Endothelial cell of umbilical vein (primary cell): Measurements from ENCODE around the gene GRK6. TPM values are rescaled to one million over a fixed set of nuclear protein-coding genes. Genes with fewer than 3 reads are reported as not detected.
"Not testable (repeated sequence)": the region's sequence is repeated elsewhere in the genome, so short reads cannot be mapped to it uniquely, and the experiment has no call there.

Experiments
- BruUV-seq: library from RNA; stranded (reverse); fragments of 400-500 nt; replicated peaks from 2 replicates; lab custom pipeline; 2021; lab: Mats Ljungman, UMichigan
- CTCF ChIA-PET: fragments of 300-600, 350-600 bp; sonication (Branson Sonifier 250); formaldehyde crosslinking; loops from one replicate; lab custom pipeline; 2021; ENCODE audit warnings: antibody characterized with exemption, inconsistent platforms; lab: Charles Lee
- POLR2A ChIA-PET: fragments of 300-600, 350-600 bp; sonication (Branson Sonifier 250); formaldehyde crosslinking; loops from one replicate; lab custom pipeline; 2021; ENCODE audit warnings: antibody characterized with exemption, inconsistent platforms; lab: Charles Lee
- DNase-seq: peaks from one replicate; pipeline ENCODE4 v3.0.0-alpha.2; 2011; ENCODE audit warnings: low read depth, low spot score
- FAIRE-seq: peaks from 2 replicates; lab custom pipeline; 2011; peaks lifted over from hg19 to GRCh38; lab: Jason Lieb, UNC
- H2AFZ ChIP-seq: 2 replicates; pipeline ENCODE4 v1.6.0; 2012; ENCODE audit warnings: low read depth, low read length, control low read depth, inconsistent platforms
- H3K27ac ChIP-seq: 2 replicates; pipeline ENCODE4 v1.5.1; 2011; ENCODE audit warnings: low read depth, mild to moderate bottlenecking, control low read depth, low read length, moderate library complexity; ENCODE audit not compliant: insufficient read depth
- H3K27me3 ChIP-seq, 2 experiments: 2 replicates each; pipeline versions ENCODE4 v1.6.0 to v1.6.1; 2011; ENCODE audit warnings: low read length in 2 of 2, mixed read lengths in 1 of 2; ENCODE audit not compliant: control insufficient read depth in 2 of 2, insufficient read depth in 2 of 2
- H3K36me3 ChIP-seq, 2 experiments: 2 replicates in 1 of 2; 3 replicates in 1 of 2; pipeline ENCODE4 v1.5.1; 2011; ENCODE audit warnings: low read length in 2 of 2, mild to moderate bottlenecking in 1 of 2, moderate library complexity in 1 of 2; ENCODE audit not compliant: control insufficient read depth in 2 of 2, insufficient read depth in 2 of 2; ENCODE audit errors: extremely low read depth in 1 of 2
- H3K4me1 ChIP-seq: 3 replicates; pipeline ENCODE4 v1.5.1; 2011; ENCODE audit warnings: mild to moderate bottlenecking, low read length; ENCODE audit not compliant: control insufficient read depth, insufficient read depth; ENCODE audit errors: extremely low read depth
- H3K4me2 ChIP-seq: 2 replicates; pipeline ENCODE4 v1.6.1; 2011; ENCODE audit warnings: low read length, control low read depth, mixed read lengths; ENCODE audit not compliant: insufficient read depth
- H3K4me3 ChIP-seq, 3 experiments: fragments of 200-600 bp in 1 of 3; sonication (generic), shearing (Covaris generic) in 1 of 3; replicated peaks in 1 of 3; 2 replicates each; pipeline ENCODE4 v1.5.1; 2011 to 2016; ENCODE audit warnings: control low read depth in 3 of 3, low read length in 3 of 3, mild to moderate bottlenecking in 2 of 3, inconsistent platforms in 1 of 3, low read depth in 1 of 3, moderate library complexity in 1 of 3; ENCODE audit not compliant: insufficient read depth in 1 of 3
- H3K79me2 ChIP-seq: 2 replicates; pipeline ENCODE4 v1.6.0; 2012; ENCODE audit warnings: low read length, inconsistent platforms; ENCODE audit not compliant: control insufficient read depth, insufficient read depth
- H3K9ac ChIP-seq: replicated peaks from 2 replicates; pipeline ENCODE3; 2011; ENCODE audit warnings: low read length, control low read depth; ENCODE audit not compliant: insufficient read depth; ENCODE audit errors: extremely low read depth
- H3K9me1 ChIP-seq: replicated peaks from 3 replicates; pipeline ENCODE4 v1.6.0; 2011; ENCODE audit warnings: mild to moderate bottlenecking, low read length; ENCODE audit not compliant: control insufficient read depth, insufficient read depth; ENCODE audit errors: extremely low read depth
- H3K9me3 ChIP-seq: replicated peaks from 2 replicates; pipeline ENCODE4 v1.5.1; 2012; ENCODE audit warnings: low read length, inconsistent platforms; ENCODE audit not compliant: control insufficient read depth, insufficient read depth
- H4K20me1 ChIP-seq: replicated peaks from 2 replicates; pipeline ENCODE3; 2011; ENCODE audit warnings: mild to moderate bottlenecking, low read length; ENCODE audit not compliant: control insufficient read depth, insufficient read depth; ENCODE audit errors: extremely low read depth
- EZH2 ChIP-seq: IDR thresholded peaks from 2 replicates; pipeline ENCODE4 v1.6.1; 2012; ENCODE audit warnings: borderline replicate concordance, low read depth, mild to moderate bottlenecking, moderate library complexity, low read length, inconsistent platforms; ENCODE audit not compliant: severe bottlenecking
- GATA2 ChIP-seq: IDR thresholded peaks from 2 replicates; pipeline ENCODE4 v1.7.0; 2011; ENCODE audit warnings: low read depth, mild to moderate bottlenecking, moderate library complexity, mixed read lengths, low read length; ENCODE audit not compliant: insufficient read length, insufficient read depth
- JUN ChIP-seq: IDR thresholded peaks from 2 replicates; pipeline ENCODE4 v1.6.1; 2011; ENCODE audit warnings: borderline replicate concordance, low read depth; ENCODE audit not compliant: insufficient read length, insufficient read depth
- MYC ChIP-seq: IDR thresholded peaks from one replicate; pipeline ENCODE4 v1.6.1; 2011; ENCODE audit warnings: mild to moderate bottlenecking, low read depth, low read length
- POLR2A ChIP-seq: IDR thresholded peaks from 2 replicates; pipeline ENCODE4 v1.6.1; 2012; ENCODE audit warnings: low read depth, mild to moderate bottlenecking, control low read depth, low read length
- dilution Hi-C: fragments of 300-500 bp; cut with MboI; formaldehyde crosslinking; loops from one replicate; pipeline ENCODE4 v1.15.0; 2019; ENCODE audit warnings: low sequenced_read_pairs; ENCODE audit not compliant: extremely low pct_ligation_motif_present
- intact Hi-C: fragments of 100-400 bp; cut with micrococcal nuclease; formaldehyde crosslinking; loops from one replicate; pipeline ENCODE4 v1.10.0; 2022
- polyA plus RNA-seq, 4 experiments: library from polyadenylated mRNA; depleted of rRNA in 3 of 4; stranded (reverse) in 3 of 4; unstranded in 1 of 4; fragments of >200 nt; gene quantifications; 2 replicates each; pipeline versions ENCODE4 v1.2.1 to v1.2.3, GENCODE V29; 2011 to 2012; ENCODE audit warnings: missing spikeins in 1 of 4
- total RNA-seq: library from RNA; stranded (reverse); gene quantifications from 2 replicates; pipeline ENCODE4 v1.2.3, GENCODE V29; 2021
- TF ChIP-seq, protein P1 (sequence below): IDR thresholded peaks from 2 replicates; pipeline ENCODE4 v1.6.1; 2011; ENCODE audit not compliant: insufficient read depth, insufficient read length

The GRK6 gene
- total and polyA plus RNA-seq, 2 donors (not counting 3 experiments of a cell fraction or from before 2014, with no cell fraction given) = 28.9 to 36.4 TPM

DNA sequence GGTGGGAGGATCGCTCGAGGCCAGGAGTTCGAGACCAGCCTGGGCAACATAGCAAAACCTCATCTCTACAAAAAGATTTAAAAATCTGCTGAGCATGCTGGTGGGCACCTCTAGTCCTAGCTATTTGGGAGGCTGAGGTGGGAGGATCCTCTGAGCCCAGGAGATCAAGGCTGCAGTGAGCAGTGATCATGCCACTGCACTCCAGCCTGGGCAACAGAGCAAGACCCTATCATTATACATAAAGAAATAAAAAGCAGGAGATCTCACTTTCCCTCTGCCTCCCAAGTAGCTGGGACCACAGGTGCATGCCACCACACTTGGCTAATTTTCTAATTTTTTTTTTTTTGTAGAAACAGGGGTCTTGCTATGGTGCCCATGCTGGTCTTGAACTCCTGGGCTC, 59.3 kb downstream of the GRK6 start:
- DNase-seq, H3K9me3 ChIP-seq, H3K27ac ChIP-seq, BruUV-seq, H3K4me3 ChIP-seq, H4K20me1 ChIP-seq, H3K9me1 ChIP-seq, H3K4me1 ChIP-seq, H2AFZ ChIP-seq, H3K27me3 ChIP-seq, dilution Hi-C loops, intact Hi-C loops, H3K9ac ChIP-seq, H3K4me2 ChIP-seq, FAIRE-seq: not testable (repeated sequence)
- peaks cover 21 to 59% of the 10 kb centered on the region in 2 experiments for H3K36me3 ChIP-seq
- POLR2A ChIA-PET = interaction anchor here (0.6 to 1.7 kb wide), 3 partner anchors 10 to 60 kb away, joined by 4 read pairs; partner anchors contain the start of genes GRK6 and PDLIM7
- peaks cover 11% of the 10 kb centered on the region for H3K79me2 ChIP-seq
- CTCF ChIA-PET = interaction anchor here (0.8 to 1.2 kb wide), 3 partner anchors 8 to 95 kb away, joined by 3 to 4 read pairs (median 3); no protein-coding TSS in a partner anchor

DNA sequence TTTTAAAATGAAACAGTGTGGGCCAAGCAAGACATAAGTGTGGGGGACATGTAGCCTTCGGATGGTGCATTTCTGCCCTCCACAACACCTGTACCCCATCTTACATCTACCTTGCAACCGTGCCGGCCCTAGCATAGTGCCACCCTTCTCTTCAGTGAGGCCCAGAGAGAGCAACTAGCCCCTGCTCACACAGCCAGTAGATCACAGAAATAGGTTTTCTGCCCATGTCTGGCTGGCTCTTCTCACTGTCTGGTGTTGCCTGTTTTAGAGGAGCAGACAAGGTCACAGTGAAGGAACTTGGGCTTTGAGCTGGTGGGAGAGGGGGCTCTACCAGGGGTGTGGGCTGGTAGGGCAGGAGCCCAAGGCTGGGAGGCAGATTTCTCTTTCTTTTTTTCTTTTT, 59.8 kb downstream of the GRK6 start:
- ChIA-PET POLR2A (interaction anchor here (0.6 to 1.7 kb wide), 2 partner anchors 10 to 60 kb away, joined by 4 read pairs; partner anchors contain the start of gene GRK6), CTCF (interaction anchor here (0.9 to 1.2 kb wide), 2 partner anchors 9 to 96 kb away, joined by 3 read pairs; no protein-coding TSS in a partner anchor)
- FAIRE-seq (no peak), DNase-seq (no peak)
- intact Hi-C loops = no loop called here
- dilution Hi-C loops = no loop called here
- H3K27ac ChIP-seq = no peak overlapping the region
- H2AFZ ChIP-seq = no peak overlapping the region
- no peak overlapping the region for H3K4me3 ChIP-seq
- H3K79me2 ChIP-seq = peaks cover 16% of the 10 kb centered on the region
- H3K4me2 ChIP-seq = no peak overlapping the region
- no peaks in the 10 kb centered on the region for H3K27me3 ChIP-seq
- TF ChIP-seq POLR2A (no peak), EZH2 (no peak), JUN (no peak), GATA2 (no peak), MYC (no peak)
- TF ChIP-seq, protein P1, sequence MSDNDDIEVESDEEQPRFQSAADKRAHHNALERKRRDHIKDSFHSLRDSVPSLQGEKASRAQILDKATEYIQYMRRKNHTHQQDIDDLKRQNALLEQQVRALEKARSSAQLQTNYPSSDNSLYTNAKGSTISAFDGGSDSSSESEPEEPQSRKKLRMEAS = no peak
- no peaks in the 10 kb centered on the region for H3K9me1 ChIP-seq
- no peak overlapping the region for H3K9ac ChIP-seq
- H3K36me3 ChIP-seq = peaks cover 21 to 63% of the 10 kb centered on the region in 2 experiments
- H3K9me3 ChIP-seq = no peaks in the 10 kb centered on the region
- peaks cover 9% of the 10 kb centered on the region for H3K4me1 ChIP-seq
- H4K20me1 ChIP-seq = no peaks in the 10 kb centered on the region
- BruUV-seq = no TSS peak
